ENCODE data around the gene CDIPT. TPM values are rescaled to one million over a fixed set of nuclear protein-coding genes. Genes with fewer than 3 reads are reported as not detected.

The CDIPT gene
- total and polyA plus RNA-seq, 2 of the 13 experiments (the other 11 are each of a cell fraction or from before 2014, with no cell fraction given), result 54.9 to 97.5 TPM

DNA sequence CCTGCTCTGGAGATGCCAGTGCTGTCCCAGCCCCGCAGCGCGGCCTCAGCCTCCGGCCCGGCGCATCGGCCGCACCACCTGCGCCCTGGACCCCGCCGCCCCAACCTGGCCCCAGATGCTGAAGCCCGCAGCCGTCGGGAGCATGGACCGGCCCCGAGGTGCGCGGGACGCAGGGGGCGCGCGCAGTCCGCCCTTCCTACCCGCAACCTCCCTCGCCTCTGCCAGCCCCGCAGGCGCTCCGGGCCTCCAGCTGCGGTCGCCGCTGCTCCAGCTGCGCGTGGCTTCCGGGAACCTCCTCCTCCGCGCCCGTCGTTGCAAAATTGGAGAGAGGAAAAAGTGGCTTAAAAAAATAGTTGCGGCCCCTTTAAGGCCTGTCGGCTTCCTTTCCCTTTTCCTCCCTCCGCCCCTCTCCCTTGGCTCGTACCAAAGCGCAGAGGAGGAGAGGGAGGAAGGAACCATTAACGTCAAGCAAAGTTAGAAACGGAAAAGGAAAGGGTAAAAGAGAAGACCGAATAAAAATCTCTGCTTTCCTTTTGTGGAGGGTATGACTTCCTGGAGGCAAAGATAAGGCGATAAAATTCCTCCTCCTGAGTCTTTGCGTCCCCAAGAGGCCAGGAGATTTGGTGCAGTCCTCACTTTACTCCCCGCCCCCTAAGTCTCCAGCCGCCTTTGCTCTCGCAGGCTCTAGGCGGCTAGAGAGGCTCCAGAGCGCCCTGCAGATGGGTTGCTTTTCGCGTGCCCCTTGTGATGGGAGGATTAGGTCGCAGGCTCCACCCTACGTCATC is at the start of gene CDIPT (continued):
- TF ChIP-seq SIX4 (CRISPR knock-in tag; IDR thresholded peaks at IDR 0.05) (peak; percentile 32; the same call in 1 of the 2 replicates), GMEB1 (CRISPR knock-in tag; IDR thresholded peaks at IDR 0.05; ENCODE audit: borderline replicate concordance) (peak; percentile 70; the same call in 1 of the 2 replicates), ATF7 (IDR thresholded peaks at IDR 0.05) (peak; percentile 96), ATF7 (CRISPR knock-in tag; IDR thresholded peaks at IDR 0.05) (peak; percentile 89), THAP8 (CRISPR knock-in tag; IDR thresholded peaks at IDR 0.05; ENCODE audit: borderline replicate concordance) (no peak), ZNF598 (CRISPR knock-in tag; IDR thresholded peaks at IDR 0.05; ENCODE audit: borderline replicate concordance) (peak; percentile 52; the same call in 1 of the 2 replicates), JARID2 (CRISPR knock-in tag; IDR thresholded peaks at IDR 0.05; ENCODE audit: insufficient replicate concordance) (peak; percentile 94), ZNF101 (CRISPR knock-in tag; IDR thresholded peaks at IDR 0.05; ENCODE audit: borderline replicate concordance, low read depth) (no peak), PREB (CRISPR knock-in tag; IDR thresholded peaks at IDR 0.05) (no peak), MEIS1 (CRISPR knock-in tag; IDR thresholded peaks at IDR 0.05; ENCODE audit: borderline replicate concordance) (no peak; the same call in 1 of the 2 replicates), ZNF713 (CRISPR knock-in tag; IDR thresholded peaks at IDR 0.05) (no peak), ZNF577 (CRISPR knock-in tag; IDR thresholded peaks at IDR 0.05; ENCODE audit: borderline replicate concordance, low read depth) (no peak), XRCC5 (optimal IDR thresholded peaks at IDR 0.05; ENCODE audit: low read length) (peak; percentile 99), POGZ (CRISPR knock-in tag; IDR thresholded peaks at IDR 0.05) (peak; percentile 99), TEAD3 (CRISPR knock-in tag; optimal IDR thresholded peaks at IDR 0.05; ENCODE audit: borderline replicate concordance) (peak; percentile 55), ZBTB21 (CRISPR knock-in tag; IDR thresholded peaks at IDR 0.05) (peak; percentile 73), ATF3 (CRISPR knock-in tag; IDR thresholded peaks at IDR 0.05) (peak; percentile 78; the same call in 1 of the 2 replicates), RFX5 (IDR thresholded peaks at IDR 0.05; ENCODE audit: low read depth, low read length) (peak; percentile 54; the same call in 1 of the 2 replicates), ZBTB43 (CRISPR knock-in tag; conservative IDR thresholded peaks at IDR 0.05) (no peak), GABPA (IDR thresholded peaks at IDR 0.05; ENCODE audit: low read depth, low read length) (no peak), GABPA (CRISPR knock-in tag; IDR thresholded peaks at IDR 0.05; ENCODE audit: low read depth) (peak; percentile 79), MZF1 (CRISPR knock-in tag; IDR thresholded peaks at IDR 0.05; ENCODE audit: borderline replicate concordance) (no peak), ZC3H4 (CRISPR knock-in tag; IDR thresholded peaks at IDR 0.05; ENCODE audit: borderline replicate concordance) (no peak), YEATS2 (CRISPR knock-in tag; IDR thresholded peaks at IDR 0.05; ENCODE audit: borderline replicate concordance) (peak; percentile 96), ZNF180 (CRISPR knock-in tag; IDR thresholded peaks at IDR 0.05; ENCODE audit: borderline replicate concordance, low read depth) (no peak), RBAK (CRISPR knock-in tag; IDR thresholded peaks at IDR 0.05) (0 out of 2 replicates have a peak, but pooled peaks have one; percentile 22)
